Thymus (tissue), 11 donors: ENCODE measurements around the gene PHF14. TPM values are rescaled to one million over a fixed set of nuclear protein-coding genes. Genes with fewer than 3 reads are reported as not detected.
A peak's percentile ranks its signal among the peaks of the same experiment; 100 is the strongest.

Experiments used
- DNase-seq, 9 donors: peaks; one replicate each; pipeline ENCODE4 v3.0.0-alpha.2; 2013; ENCODE audit warnings: low spot score in 9 of 9, low read depth in 6 of 9, missing footprints in 1 of 9
- H3K27ac ChIP-seq, 2 donors: one replicate each; pipeline ENCODE4 v1.5.1; 2013; ENCODE audit warnings: control low read depth in 1 of 2, low read depth in 1 of 2, low read length in 1 of 2, mild to moderate bottlenecking in 1 of 2, moderate library complexity in 1 of 2
- H3K27me3 ChIP-seq, 2 donors: one replicate each; pipeline ENCODE4 v1.5.1; 2013; ENCODE audit warnings: low read length in 1 of 2; ENCODE audit not compliant: control insufficient read depth in 2 of 2, insufficient read depth in 1 of 2
- H3K36me3 ChIP-seq, 2 donors: one replicate each; pipeline ENCODE4 v1.5.1; 2013; ENCODE audit warnings: low read length in 1 of 2, mild to moderate bottlenecking in 1 of 2, moderate library complexity in 1 of 2; ENCODE audit not compliant: control insufficient read depth in 2 of 2, insufficient read depth in 2 of 2
- H3K4me1 ChIP-seq, 2 donors: one replicate each; pipeline ENCODE4 v1.5.1; 2013; ENCODE audit warnings: low read length in 2 of 2; ENCODE audit not compliant: control insufficient read depth in 2 of 2, insufficient read depth in 2 of 2
- H3K4me3 ChIP-seq, 2 donors: one replicate each; pipeline ENCODE4 v1.5.1; 2013; ENCODE audit warnings: low read length in 2 of 2, control low read depth in 1 of 2, mild to moderate bottlenecking in 1 of 2
- H3K9me3 ChIP-seq, 2 donors: one replicate each; pipeline ENCODE4 v1.5.1; 2013; ENCODE audit warnings: low read length in 1 of 2, mild to moderate bottlenecking in 1 of 2; ENCODE audit not compliant: control insufficient read depth in 2 of 2, insufficient read depth in 1 of 2
- WGBS: extraction: QIAGEN DNeasy Blood & Tissue Kit; methylation state at CpG from one replicate; pipeline ENCODE4 v1.1.7; 2013; 5-methylcytosine and 5-hydroxymethylcytosine counted together
- polyA plus RNA-seq: library from polyadenylated mRNA; stranded (reverse); fragments of 200-250 nt; gene quantifications from one replicate; pipeline ENCODE4 v1.2.3, GENCODE V29; 2013
- total RNA-seq: library from RNA; stranded (reverse); fragments of 120-200 nt; gene quantifications from one replicate; pipeline ENCODE4 v1.2.4, GENCODE V29; 2013
- donor health status: healthy.

Gene PHF14
- total and polyA plus RNA-seq, 2 donors = 48.2 to 57.3 TPM

DNA sequence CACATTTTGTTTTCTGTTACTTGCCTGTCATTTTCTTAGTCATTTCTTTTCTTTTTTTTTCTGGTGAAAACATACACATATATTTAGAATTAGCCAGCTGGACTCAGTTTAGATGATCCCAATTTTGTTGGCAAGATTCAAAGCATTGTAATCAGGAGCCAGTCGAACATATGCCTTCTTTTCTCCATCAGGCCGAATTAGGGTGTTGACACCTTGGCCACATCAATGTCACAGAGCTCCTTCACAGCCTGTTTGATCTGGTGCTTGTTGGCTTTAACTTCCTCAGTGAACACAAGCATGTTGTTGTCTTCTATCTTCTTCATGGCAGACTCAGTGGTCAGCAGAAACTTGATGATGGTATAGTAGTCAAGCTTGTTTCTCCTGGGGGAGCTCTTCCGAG is 32.6 kb downstream of the PHF14 start:
- whole genome bisulfite sequencing = 80% methylated on average over 3 of the region's 3 CpGs
- Histone ChIP-seq H3K4me3 (no peak overlapping the region), H3K27me3 (no peaks in the 10 kb centered on the region), H3K4me1 (no peaks in the 10 kb centered on the region), H3K9me3 (no peaks in the 10 kb centered on the region), H3K36me3 (peaks cover 9 to 18% of the 10 kb centered on the region in 2 donors), H3K27ac (no peak overlapping the region)
- peak in 2 of 9 donors; percentile 5 to 6 for DNase-seq

DNA sequence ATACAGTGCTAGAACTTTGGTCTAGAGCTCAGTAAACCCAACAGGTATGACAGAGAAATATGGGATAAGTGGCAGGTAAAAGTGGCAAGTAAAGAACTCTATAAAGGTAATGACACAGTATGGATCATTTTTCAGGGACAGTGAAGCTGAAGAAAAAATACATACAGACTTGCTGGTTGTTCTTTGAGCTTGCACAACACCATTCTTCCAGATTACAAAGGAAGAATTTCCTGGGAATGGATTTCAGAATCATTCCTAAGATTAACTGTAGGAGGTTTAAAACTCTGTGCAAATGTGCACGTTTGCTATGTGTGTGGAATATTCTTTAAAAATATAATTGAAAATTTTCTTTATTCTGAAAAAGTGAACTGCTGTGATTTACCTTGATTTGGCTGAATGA is 36.0 kb downstream of the PHF14 start:
- no peak overlapping the region for H3K4me3 ChIP-seq
- no peaks in the 10 kb centered on the region for H3K9me3 ChIP-seq
- H3K27ac ChIP-seq = no peak overlapping the region
- no peaks in the 10 kb centered on the region for H3K4me1 ChIP-seq
- 84% methylated on average over 1 of the region's 1 CpG for WGBS
- H3K36me3 ChIP-seq = peaks cover 9 to 25% of the 10 kb centered on the region in 2 donors
- no peaks in the 10 kb centered on the region for H3K27me3 ChIP-seq
- no peak for DNase-seq

DNA sequence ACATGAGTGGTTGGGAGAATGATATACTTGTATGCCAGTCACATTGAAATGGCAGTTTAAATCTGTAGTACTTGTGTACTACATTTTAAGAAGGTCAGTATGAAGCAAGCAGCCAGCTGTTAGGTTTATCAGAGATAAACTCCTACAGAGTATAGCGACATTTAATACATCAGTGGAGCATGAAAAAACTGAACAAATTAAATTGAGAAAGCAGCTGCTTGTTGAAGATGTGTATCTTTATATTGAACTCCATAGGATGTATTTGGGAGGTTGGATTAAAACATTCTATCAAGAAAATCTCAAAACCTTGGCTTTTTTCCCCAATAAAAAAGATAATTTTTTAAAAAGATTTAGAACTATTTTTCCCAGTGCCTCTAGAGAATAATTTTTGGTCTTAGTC is 47.8 kb downstream of the PHF14 start:
- no peaks in the 10 kb centered on the region for H3K4me1 ChIP-seq
- H3K27me3 ChIP-seq = no peaks in the 10 kb centered on the region
- H3K36me3 ChIP-seq = peaks cover 5 to 21% of the 10 kb centered on the region in 2 donors
- H3K9me3 ChIP-seq = no peaks in the 10 kb centered on the region
- H3K27ac ChIP-seq = no peak overlapping the region
- DNase-seq = no peak
- 99% methylated on average over 1 of the region's 1 CpG for WGBS
- no peak overlapping the region for H3K4me3 ChIP-seq

DNA sequence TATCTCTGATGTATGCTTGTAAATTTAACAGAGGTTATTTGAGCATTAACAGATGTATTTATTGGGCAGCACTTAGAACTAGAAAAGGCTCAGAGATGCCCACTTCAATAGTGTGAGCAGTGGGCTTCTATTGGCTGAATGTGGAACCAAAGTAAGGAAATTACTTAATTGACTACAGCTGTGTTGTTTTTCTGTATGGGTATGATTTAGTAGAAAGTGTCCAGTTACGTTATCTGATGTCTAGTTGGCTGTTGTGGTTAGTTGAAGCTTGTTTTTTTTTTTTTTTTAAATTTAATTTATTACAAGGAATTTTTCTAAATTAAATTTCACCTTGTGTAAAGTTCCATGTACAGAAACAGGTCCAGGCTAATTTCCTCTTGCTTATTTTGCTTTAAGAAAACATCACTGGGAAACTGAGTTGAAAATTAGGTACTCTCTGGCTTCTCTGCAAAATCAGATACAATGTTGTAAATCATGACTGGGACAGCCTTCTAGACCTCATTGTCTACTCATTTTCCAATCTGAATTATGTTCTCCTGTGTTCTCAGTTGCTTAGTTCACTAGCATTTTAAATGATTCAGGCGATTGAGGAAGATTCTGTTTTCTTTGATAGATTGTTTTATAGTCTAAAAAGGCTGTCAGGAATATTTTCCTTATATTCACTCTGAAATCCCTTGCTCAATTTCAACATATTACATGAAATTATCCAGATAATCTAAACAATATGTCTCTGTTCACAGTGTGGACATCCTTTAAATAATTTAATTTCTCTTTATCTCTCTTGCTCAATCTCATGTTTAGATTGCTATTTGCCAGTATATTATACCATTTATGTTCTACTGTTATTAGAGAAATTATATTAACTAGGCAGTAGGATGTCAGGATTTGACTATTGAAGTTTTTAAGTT is 53.0 kb downstream of the PHF14 start:
- WGBS = 95% methylated on average over 2 of the region's 2 CpGs

DNA sequence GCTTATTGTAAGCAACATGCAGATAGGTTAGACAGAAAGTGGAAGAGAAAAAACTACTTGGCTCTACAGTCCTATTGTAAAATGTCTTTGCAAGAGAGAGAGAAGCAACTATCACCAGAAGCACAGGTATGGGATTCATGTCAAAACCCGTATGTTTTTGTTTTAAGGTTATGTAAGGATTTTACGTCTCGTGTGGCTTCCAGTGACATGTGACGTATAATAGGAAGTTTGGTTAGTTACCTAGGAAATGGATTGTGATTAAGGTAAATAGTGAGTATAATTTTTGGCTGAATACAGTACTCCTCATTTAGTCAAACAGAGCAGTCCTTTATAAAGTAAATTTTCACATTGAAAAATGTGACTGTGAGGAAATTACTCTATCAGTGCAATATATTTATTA is 62.0 kb downstream of the PHF14 start:
- Histone ChIP-seq H3K27ac (no peak overlapping the region), H3K27me3 (no peaks in the 10 kb centered on the region), H3K4me3 (no peak overlapping the region), H3K36me3 (peaks cover 0 to 21% of the 10 kb centered on the region in 2 donors), H3K9me3 (no peaks in the 10 kb centered on the region), H3K4me1 (no peaks in the 10 kb centered on the region)
- no peak for DNase-seq
- 94% methylated on average over 4 of the region's 4 CpGs for WGBS

More for the DNA sequence above, 53.0 kb downstream of the PHF14 start:
- no peak overlapping the region for H3K27ac ChIP-seq
- H3K36me3 ChIP-seq = peaks cover 0 to 24% of the 10 kb centered on the region in 2 donors
- H3K9me3 ChIP-seq = no peaks in the 10 kb centered on the region
- no peaks in the 10 kb centered on the region for H3K27me3 ChIP-seq
- H3K4me1 ChIP-seq = no peaks in the 10 kb centered on the region
- no peak overlapping the region for H3K4me3 ChIP-seq
- no peak for DNase-seq

DNA sequence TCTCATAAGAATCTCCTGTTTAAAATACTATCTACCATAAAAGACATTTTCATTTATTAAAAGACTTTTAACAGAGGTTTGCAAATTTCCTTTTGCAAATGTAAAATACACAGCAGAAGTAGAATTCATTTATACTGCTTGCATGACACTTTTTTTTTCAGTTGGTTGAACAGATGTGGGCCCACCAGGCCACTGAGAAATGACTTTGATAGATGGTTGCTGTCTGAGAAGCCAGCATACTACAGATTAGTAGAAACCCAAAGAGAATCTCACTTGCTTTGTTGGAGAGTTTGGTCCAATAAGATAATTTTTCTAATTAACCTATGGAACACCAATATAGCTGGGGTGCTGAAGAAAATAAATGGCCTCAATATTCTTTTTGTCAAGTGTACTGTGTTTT is 66.3 kb downstream of the PHF14 start:
- Histone ChIP-seq H3K27ac (no peak overlapping the region), H3K4me1 (no peaks in the 10 kb centered on the region), H3K4me3 (no peak overlapping the region), H3K9me3 (no peaks in the 10 kb centered on the region), H3K36me3 (peaks cover 0 to 25% of the 10 kb centered on the region in 2 donors), H3K27me3 (no peaks in the 10 kb centered on the region)
- DNase-seq = no peak

DNA sequence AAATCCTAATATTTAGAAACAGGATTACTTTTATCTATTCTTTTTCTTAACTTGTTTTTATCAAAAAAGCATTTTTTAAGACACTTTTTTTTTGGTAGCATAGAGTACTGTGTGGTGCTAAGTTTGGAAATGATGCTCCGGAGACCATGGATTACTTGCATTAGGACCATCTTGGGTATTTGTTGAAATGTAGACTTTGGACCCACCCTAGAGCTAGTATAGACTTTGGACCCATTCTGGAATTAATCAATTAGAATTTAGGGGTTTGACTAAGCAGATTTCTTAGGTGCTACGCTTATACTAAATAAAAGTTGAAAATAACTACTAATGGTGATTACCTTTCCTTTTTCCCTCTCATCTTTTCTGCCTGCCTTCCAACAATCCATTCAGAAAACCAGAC is 80.4 kb downstream of the PHF14 start:
- H3K9me3 ChIP-seq = no peaks in the 10 kb centered on the region
- 100% methylated on average over 2 of the region's 2 CpGs for WGBS
- peaks cover 3 to 19% of the 10 kb centered on the region in 2 donors for H3K36me3 ChIP-seq
- no peaks in the 10 kb centered on the region for H3K4me1 ChIP-seq
- no peak overlapping the region for H3K27ac ChIP-seq
- no peak overlapping the region for H3K4me3 ChIP-seq
- DNase-seq = no peak
- no peaks in the 10 kb centered on the region for H3K27me3 ChIP-seq

DNA sequence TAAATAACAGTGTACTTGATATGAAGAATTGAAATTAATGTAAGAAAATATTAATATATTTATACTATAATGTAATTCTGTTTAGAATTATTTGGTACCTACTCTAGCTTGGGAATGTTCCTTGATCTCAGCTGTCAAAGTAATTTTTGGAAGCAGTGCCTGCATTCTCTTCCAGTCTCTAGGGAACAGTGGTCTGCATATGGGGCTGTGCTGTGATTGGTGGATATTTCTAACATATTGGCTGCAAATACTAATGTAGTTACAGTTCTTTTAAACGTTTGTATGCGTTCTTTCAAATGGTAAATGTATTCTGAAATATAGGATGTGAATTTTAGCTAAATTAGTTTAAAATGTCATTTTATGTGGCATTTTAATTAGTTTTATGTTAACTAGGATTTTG is 87.2 kb downstream of the PHF14 start:
- Histone ChIP-seq H3K27ac (no peak overlapping the region), H3K36me3 (peaks cover 0 to 11% of the 10 kb centered on the region in 2 donors), H3K4me3 (no peak overlapping the region), H3K27me3 (no peaks in the 10 kb centered on the region), H3K9me3 (no peaks in the 10 kb centered on the region), H3K4me1 (no peaks in the 10 kb centered on the region)
- DNase-seq = no peak
- 95% methylated on average over 2 of the region's 2 CpGs for WGBS

DNA sequence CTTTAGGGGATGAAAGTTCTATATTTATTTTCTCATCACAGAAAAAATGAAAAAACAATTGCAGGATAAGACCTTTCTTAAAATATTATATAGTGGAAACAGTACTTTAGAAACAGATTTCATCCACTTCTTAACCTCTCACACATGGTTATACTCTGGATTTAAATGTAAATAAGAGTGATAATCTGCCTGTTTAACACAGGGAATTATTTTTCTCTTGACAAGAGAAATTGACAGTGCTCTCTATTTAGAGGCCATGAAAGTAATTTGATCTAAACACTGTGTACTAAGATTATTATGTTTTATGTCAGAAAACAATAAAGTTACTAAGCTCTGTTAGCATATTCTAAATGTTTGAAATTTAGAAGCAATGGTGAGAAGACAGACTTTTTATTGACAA is 88.4 kb downstream of the PHF14 start:
- no peak for DNase-seq
- H3K27me3 ChIP-seq = no peaks in the 10 kb centered on the region
- H3K9me3 ChIP-seq = no peaks in the 10 kb centered on the region
- H3K4me1 ChIP-seq = no peaks in the 10 kb centered on the region
- H3K4me3 ChIP-seq = no peak overlapping the region
- H3K27ac ChIP-seq = no peak overlapping the region
- peaks cover 0 to 11% of the 10 kb centered on the region in 2 donors for H3K36me3 ChIP-seq
